HG02763 (cell line): Measurements from ENCODE around the gene GPR37.
A peak's percentile ranks its signal among the peaks of the same experiment; 100 is the strongest.

ENCODE experiments used
- ATAC-seq: cut with Tn5 transposase; IDR thresholded peaks from one replicate; pipeline ENCODE4 v1.9.1; 2021; ENCODE audit warnings: mild to moderate bottlenecking, moderate library complexity; ENCODE audit not compliant: unreplicated experiment

GPR37 gene, protein sequence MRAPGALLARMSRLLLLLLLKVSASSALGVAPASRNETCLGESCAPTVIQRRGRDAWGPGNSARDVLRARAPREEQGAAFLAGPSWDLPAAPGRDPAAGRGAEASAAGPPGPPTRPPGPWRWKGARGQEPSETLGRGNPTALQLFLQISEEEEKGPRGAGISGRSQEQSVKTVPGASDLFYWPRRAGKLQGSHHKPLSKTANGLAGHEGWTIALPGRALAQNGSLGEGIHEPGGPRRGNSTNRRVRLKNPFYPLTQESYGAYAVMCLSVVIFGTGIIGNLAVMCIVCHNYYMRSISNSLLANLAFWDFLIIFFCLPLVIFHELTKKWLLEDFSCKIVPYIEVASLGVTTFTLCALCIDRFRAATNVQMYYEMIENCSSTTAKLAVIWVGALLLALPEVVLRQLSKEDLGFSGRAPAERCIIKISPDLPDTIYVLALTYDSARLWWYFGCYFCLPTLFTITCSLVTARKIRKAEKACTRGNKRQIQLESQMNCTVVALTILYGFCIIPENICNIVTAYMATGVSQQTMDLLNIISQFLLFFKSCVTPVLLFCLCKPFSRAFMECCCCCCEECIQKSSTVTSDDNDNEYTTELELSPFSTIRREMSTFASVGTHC

DNA sequence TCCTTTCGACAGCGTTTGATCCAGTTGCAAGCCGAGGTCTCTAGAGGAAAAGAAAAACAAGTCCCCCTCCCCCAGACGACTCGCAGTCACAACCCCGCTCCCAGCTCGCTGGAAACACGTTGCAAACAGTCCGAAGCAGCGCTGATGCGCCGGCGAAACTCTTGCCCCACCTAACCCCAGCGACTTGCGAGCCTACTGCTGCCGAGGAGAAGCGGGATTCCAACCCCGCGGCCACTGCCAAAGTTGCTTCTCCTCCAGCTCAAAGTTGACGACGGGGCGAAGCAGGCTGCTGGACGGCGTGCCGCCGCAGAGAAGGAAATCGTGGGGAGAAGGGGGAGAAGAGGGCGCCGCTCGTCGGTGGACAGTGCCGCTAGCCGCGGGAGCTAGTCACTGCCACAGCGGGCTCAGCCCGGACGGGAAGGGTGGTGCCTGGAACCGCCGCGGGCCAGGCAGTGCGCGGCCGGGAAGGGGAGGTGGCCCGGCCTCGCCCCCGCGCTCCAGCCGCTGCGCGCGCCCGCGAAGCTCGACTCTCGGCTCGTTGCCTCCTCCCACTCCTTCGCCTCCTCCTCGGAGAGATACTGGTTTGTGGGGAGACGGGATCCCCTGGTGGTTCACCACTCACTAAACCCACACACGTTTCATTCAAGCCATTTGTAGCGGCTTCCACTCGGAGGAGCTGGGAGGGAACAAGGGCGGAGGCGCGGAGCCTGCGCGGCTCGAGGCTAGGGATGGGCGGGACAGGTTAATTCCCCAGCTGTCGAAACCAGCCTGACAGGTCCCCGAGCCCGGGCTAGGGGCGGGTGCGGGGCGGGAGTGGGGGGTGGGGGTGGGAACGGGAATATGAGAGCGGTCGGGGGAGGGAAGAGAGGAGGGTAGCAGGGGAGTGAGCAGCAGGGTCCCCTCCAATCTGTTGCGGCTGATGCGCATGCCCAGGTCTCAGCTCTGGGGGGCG lies at the start of gene GPR37:
GPR37 (minus strand) TSS at position 392 of the 952 bp plus-strand sequence. CDS start 816 bp downstream, outside the sequence.
- ATAC-seq, result peak; percentile 77

DNA sequence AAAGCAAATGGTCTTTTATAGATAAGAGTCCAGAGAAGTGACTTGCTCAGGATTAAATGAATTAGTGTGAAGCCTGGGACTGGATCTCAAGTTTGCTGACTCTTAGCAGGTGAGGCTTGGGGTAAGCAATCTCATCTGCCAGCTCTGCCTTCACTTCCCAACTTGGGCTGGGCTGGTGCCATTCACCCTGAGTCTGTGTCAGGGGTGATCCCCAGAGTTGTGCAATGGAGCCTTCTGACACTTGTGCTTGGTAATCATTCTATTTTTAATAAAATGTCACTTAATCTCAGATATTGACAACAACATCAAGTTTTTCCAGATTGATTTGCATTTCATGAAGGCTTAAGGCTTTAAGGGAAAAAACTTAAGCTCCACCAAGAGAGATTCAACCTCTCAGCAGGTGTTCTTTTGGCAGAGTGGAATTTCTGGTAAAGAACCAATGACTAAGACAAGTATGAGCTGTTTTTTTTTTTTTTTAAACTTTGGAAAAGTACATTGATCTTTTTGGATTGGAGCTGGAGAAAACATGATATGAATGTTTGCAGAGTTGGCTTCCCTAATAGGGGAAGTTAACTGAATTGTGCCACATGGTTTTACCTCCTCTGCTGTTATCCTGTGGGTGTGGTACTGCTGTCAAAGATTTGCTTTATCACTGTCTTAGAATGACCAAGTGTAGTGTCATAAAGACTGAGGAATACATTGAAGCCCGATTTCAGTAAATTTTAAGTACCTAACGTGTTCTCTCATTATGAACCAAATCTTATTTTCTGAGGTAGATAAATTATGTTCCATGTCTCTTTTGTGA lies 48.6 kb upstream of the GPR37 start:
- ATAC-seq, result no peak

DNA sequence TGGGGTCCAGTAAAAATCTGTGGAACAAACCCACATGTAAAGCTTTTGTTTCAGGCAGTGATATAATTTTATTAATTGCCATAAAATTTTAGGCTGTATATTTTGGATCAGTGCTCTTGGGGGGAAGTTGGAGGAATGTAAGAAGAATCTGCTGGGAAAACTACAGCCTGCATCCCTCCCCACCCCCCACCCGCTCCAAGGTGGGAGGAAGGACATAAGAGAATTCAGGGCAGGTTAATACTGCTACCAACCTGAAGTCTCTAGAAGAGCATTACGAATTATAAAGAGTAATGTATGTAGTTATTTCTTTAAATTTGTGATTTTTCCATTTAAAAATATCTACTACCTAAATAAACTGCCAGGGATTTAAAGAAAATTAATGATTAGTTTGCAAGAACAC lies 47.2 kb upstream of the GPR37 start:
- no peak for ATAC-seq

DNA sequence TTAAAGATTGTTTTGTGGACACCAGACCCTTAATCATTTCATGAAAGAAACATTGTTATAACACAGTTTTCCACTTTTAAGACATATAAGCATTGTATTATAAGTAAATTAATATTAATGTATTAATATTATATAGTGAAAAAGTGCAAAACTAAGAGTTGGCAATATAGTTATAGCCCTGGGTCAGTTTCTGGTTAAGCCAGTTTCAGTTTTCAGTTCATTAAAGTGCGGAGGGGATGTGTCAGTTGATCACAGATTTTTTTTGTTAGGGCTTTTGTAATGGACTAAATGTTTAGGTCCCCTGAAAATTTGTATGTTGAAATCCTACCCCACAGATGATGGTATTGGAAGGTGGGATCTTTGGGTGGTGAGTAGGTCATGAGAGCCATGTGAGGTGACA lies 45.7 kb upstream of the GPR37 start:
- ATAC-seq, result no peak

DNA sequence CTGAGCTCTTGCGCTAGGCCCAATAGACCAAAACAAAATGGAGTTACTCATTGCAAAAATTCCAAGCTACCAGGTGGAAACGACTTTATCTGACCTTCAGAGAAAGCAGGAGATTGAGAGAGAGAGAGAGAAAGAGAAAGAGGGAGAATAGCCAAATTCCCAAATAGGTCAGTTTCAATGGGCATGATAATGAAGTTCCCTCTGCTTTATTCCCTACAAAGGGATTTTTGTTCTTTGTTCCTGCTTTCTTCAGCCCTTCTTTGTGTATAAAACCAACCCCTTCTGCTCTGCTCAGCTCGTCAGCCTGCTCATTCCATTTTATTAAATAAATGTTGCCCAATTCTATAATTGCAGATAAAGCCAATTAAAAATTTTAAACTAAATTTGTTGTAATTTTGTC lies 45.0 kb upstream of the GPR37 start:
- no peak for ATAC-seq

DNA sequence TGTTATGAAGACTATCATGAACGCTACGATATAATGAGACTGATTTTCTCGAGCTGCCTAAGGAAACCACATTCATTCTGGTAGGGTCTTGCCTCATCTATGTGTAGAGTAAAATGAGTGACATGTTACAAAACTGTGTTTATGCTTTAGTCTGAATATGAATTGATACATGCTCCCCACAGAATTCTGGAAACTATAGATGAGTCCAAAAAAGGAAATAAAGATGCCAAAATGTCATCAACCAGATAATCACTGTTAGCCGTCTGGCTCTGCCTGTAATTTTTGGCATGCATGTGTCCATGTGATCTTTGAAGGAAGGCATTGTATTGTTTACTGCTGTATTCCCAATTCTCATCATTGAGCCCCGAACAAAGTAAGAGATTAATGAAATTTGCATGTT lies 42.6 kb upstream of the GPR37 start:
- no peak for ATAC-seq

DNA sequence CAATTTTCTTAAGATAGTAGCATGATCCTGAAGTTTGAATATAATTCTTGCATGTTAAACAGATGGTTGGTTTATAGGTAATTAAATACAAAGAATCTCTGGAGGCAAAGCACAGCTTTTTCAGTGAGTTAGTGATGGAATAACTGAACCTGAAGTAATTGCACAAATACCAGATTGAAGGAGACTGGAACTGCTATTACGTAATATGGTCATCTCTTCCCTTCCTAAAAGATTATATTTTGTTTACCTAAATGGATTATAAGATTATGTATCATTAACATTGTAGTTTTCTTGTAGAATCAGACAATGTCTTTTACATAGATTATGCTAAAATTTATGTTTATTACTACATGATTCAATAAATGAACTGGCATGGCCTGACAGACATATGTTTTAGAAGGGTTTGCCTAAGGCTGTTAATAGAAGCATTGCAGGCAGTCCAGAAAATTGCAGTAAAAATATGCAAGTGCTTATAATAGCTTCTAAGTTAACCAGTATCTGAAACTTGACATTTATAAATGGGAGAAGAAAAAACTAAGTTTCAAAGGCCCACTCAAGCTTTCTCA lies 35.8 kb upstream of the GPR37 start:
- no peak for ATAC-seq

DNA sequence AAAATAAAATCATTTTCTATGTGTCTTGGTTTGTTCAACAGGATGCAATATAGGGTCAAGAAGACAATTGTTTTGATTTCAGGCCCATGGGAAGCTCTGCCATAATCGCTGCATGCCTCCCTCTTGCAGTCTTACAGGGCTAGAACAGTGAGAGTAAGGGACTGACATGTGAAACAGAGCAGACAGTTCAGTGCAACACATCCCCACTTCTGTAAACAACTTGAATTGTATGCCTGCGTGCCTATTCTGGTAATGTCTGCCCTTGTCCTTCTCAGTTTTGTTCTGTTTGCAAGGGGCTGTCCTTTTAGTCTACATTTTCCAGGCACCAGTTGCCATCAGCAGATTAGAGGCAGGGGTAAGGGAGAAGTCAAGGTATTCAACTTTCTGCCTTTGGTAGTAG lies 34.8 kb upstream of the GPR37 start:
- no peak for ATAC-seq

DNA sequence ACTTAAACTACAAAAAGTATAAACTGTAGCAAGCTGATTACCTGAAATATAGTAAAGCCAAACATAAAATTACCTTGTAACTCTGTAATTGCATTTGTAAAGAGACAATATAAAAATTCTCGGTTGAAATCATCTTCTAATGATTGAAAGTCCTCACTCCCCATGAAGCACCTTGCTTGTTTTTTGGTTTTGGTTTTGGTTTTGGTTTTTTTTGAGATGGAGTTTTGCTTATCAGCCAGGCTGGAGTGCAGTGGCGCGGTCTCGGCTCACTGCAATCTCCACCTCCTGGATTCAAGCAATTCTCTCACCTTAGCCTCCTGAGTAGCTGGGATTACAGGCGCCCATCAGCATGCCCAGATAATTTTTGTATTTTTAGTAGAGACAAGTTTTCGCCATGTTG lies 33.9 kb upstream of the GPR37 start:
- no peak for ATAC-seq

DNA sequence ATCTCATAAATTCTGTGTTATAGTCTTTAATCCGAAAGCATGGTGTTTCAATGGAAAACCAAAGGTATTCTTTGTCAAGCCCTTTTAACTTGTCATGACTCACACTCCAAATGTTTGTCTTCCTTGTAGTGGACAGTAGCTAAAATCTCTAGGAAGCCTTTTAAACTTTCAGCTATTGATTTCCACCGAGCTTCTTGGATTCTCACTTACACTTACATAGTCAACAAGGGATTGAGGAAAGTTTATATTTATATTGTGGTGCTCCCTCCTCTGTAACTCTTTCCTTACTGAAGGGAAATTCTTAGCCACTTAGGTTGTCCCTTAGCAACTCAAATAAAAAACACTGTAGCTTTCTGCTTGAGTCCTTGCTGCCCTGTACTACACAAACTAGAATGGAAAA lies 31.2 kb upstream of the GPR37 start:
- ATAC-seq, result no peak

DNA sequence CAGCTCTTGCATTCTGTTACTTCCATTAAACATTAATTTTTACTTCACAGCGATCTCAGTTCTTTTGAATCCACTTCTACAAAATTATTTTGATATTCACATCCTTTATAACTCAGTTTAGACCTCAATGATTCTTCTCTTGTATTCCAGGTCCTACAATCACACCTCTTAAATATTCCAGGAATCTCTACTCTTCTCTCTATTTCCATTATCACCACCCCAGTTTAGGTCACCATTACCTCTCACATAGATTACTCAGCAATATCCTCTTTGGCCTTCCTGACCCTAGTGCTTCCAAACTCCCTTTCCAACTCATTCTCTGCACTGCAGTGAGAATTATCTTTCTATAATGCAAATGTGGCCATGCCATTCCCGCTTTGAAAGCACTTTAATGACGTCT lies 27.1 kb upstream of the GPR37 start:
- ATAC-seq, result no peak

DNA sequence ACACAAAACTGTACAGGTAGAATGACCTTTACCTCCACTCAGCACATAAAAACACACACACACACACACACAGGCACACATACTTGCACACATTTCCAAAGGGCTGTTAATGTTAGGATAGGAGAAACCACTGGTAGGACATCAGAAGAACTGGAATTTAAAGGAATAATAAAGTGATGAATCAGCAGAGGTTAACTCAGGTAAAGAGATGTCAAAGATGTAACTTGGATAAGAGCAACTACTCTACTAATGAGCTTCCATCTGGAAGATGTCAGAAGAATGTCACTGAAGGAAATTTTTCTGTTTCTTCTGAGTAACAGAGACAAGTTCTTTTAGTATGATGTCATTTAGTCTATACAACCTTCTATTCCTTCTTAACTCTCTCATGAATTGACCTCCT lies 26.4 kb upstream of the GPR37 start:
- ATAC-seq, result no peak

DNA sequence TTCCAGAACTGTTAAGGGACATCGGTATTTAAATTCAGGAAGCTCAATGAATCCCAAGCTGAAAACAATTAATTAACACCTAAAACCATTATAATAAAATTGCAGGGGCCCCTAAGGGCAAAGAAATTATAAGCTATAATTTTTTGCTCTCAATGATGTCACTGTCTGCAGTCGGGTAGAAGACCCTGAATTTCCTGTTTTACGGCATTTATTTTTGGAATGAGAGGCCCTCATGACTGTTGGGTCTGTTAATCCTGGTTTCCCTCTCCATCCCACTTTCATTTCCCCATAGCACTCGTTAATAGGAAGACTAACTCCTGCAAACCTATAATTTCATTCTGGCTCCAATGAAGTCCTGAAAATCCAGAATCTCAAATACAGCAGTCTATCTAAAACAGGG lies 25.8 kb upstream of the GPR37 start:
- no peak for ATAC-seq

DNA sequence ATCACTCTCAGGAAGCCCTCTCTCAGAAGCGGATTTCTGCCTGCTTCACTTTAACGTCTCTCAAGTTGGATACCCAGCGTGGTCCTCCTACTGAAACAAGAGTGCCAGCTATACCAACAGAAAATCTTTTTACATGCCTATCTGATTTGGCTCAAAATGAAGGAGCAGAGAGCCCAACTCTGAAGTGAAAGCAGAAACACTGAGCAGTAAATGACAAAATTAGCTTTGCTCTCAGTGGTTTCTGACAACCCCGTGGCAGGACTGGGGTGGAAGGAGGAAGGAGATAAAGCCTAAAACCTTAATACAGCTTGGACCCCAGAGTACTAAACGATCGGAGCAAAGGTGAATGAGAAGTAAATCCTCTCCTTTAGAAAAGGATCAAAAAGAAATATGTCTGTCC lies 25.1 kb upstream of the GPR37 start:
- ATAC-seq, result no peak

DNA sequence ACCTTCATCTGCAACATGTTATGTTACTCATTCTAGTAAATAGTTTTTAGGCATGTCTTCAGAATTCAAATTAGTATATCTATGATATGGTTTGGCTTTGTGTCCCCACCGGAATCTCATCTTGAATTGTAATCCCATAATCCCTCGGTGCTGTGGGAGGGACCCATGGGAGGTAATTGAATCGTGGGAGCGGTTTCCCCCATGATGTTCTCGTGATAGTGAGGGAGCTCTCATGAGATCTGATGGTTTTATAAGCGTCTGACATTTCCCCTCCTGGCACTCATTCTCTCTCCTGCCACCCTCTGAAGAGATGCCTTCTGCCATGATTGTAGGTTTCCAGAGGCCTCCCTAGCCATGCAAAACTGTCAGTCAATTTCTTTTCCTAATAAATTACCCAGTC lies 20.4 kb upstream of the GPR37 start:
- ATAC-seq, result no peak

DNA sequence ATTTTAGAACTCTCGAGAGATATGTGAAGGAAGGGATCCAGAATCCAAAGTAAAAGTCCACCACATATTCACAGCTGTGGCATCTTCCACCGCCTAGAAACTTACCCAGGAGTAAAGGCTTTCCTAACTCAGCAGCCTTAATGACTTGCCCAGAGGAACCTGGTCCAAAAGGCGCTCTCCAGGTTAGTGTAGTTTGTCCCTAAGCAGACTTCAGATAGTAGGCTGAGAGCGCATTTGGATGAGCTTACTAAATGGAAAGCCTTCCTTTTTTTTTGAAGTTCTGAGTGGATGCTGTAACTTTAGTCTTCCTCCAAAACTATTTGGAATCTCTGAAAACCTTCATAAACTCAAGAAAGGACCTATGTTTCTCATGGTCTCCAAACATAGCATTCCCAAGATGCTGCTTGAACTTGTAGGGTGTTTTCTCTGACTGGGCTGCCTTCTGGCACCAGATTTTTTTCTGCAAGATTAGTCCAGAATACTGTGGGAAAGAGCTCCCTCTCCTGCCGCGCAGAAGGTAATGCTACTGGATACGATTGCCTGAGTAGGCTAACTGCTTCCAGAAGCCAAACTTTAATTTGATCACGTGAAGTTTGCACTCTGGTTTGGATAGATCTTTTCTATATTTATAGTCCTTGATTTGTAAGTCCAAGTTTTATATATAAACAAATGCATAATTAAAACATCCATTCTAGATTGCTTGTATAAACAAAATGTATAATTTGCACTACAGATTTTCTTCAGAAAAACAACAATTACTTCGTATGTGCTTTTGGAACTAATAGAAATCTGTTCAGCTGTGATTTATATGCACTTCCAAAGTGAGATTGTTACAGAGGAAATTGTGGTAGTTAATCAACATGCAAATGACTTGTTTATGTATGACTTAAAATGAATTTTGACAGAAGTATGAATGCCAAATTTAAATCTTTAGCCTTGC lies 19.6 kb upstream of the GPR37 start:
- ATAC-seq, result peak; percentile 82

DNA sequence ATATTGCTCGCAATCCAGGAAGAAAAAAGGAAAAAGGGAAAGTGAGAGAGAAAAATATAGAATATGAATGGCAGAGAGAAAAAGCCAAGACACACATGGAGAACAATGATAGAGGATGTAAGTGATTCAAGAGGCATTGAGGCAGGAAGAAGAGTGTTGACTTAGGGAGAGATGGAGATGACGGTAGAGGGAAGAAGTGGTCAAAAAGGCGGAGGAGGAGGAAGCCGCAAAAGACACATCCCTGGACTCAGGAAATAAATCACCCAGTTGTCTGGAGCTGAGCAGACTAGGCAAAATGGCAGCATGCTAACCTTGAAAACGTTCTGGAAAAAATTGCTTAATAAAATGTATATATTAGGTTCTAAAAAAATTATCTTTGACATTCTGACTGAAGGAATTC lies 17.7 kb upstream of the GPR37 start:
- no peak for ATAC-seq

DNA sequence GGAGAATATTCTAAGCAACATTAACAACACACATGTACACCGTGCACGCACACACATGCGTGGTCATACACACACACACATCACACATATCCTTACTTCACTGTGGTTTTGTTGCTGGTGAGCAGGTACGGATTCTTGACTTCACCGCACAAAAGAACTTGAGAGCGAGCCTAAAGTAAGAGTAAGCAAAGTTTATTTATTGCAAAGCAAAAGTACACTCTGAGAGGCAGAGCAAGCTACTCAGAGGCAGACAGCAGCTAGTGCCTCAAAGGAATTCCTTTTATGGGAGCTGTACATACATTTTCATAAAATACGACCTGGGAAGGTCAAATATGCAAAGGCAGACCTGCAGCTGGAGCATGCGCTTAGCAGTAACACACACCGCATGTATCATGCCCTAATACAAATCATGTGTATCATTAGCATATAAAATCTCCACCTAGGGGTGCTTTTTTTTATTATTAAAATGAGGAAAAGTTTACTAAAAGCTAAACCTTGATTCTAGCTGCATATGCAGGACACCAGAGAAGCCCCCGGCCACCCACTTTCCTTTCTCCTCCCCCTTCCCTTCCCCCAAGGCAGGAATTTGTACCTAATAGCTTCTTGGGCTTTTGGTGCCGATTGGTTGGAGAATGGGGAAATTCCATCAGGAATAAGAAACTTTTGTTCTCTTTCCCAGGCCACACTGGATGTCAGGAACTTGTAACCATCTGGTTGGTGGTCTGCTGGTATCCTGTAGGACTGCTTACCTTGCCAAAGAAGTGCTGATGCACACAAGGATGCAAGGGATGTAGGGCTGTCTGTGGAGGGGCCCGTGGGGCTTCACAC lies 16.5 kb upstream of the GPR37 start:
- no peak for ATAC-seq
